Measurements from ENCODE around the gene SOAT1. TPM values are rescaled to one million over a fixed set of nuclear protein-coding genes. Genes with fewer than 3 reads are reported as not detected.

SOAT1 gene
- total RNA-seq, 1 experiment from 2014 or later = 33.9 TPM

DNA sequence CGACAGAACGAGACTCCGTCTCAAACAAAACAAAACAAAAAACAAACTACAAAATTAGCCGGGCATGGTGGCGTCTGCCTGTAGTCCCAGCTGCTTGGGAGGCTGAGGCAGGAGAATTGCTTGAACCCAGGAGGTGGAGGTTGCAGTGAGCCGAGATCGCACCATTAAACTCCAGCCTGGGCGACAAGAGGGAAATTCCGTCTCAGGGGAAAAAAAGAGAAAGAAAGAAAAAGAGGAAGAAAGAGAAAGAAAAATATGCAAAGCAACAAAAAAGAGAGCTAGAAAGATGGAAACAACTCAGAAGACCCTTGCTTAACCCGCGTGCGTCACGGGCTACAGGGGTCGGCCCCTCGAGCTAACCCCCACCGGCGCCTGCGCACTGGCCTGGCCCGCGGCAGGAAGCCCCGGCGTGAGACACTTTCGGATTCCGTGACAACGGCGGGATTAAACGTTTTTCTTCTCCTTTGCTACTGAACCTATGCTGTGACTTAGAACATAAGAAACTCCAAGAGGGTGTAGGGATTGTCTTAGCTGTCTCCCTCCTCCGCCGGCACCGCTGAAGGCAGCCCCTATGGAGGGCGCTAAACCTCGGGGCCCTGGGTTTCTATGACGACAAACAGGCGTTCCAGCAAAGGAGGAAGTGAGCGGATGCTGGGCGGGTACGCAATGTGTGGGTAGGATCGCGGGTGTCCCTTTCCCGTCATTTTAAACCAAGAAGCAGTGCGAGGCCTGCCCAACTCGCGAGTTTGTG is 71.9 kb downstream of the SOAT1 start, which contains the start of gene AXDND1:
Gene AXDND1, plus strand, starts transcription at position 630 of the 751 bp plus-strand sequence. CDS start 539 bp downstream, outside the sequence.
- intact Hi-C loops (cut with micrococcal nuclease) = no loop called here
- H3K36me3 ChIP-seq (ENCODE audit: control insufficient read depth in 1 of 2, insufficient read depth in 2 of 2, low read length in 2 of 2) = no peaks in the 10 kb centered on the region
- H3K27ac ChIP-seq (ENCODE audit: low read depth, low read length) = peak within 1 kb of the TSS; percentile 43
- TF ChIP-seq ELF1 (IDR thresholded peaks at IDR 0.05; ENCODE audit: borderline replicate concordance, low read depth) (peak; percentile 71), EZH2phosphoT487 (IDR thresholded peaks at IDR 0.05; ENCODE audit: borderline replicate concordance) (no peak), POLR2A (IDR thresholded peaks at IDR 0.05; ENCODE audit: borderline replicate concordance, extremely low read depth, insufficient read depth, insufficient read length) (no peak), EZH2 (IDR thresholded peaks at IDR 0.05) (no peak), CEBPB (IDR thresholded peaks at IDR 0.05; ENCODE audit: low read depth) (no peak), YY1 (IDR thresholded peaks at IDR 0.05; ENCODE audit: extremely low read depth, insufficient replicate concordance, low read depth, low read length) (peak; percentile 37), SRF (IDR thresholded peaks at IDR 0.05; ENCODE audit: low read depth) (no peak), SP1 (IDR thresholded peaks at IDR 0.05; ENCODE audit: low read depth) (peak; percentile 51; the same call in 1 of the 2 replicates), POLR2AphosphoS5 (IDR thresholded peaks at IDR 0.05; ENCODE audit: low read depth, low read length) (peak; percentile 62), SIN3A (IDR thresholded peaks at IDR 0.05; ENCODE audit: low read depth) (peak; percentile 52), TCF7L2 (IDR thresholded peaks at IDR 0.05; ENCODE audit: borderline replicate concordance, extremely low read depth, insufficient read depth, insufficient read length) (no peak), CBX3 (IDR thresholded peaks at IDR 0.05; ENCODE audit: low read depth) (no peak)
- TF ChIP-seq, protein P1, sequence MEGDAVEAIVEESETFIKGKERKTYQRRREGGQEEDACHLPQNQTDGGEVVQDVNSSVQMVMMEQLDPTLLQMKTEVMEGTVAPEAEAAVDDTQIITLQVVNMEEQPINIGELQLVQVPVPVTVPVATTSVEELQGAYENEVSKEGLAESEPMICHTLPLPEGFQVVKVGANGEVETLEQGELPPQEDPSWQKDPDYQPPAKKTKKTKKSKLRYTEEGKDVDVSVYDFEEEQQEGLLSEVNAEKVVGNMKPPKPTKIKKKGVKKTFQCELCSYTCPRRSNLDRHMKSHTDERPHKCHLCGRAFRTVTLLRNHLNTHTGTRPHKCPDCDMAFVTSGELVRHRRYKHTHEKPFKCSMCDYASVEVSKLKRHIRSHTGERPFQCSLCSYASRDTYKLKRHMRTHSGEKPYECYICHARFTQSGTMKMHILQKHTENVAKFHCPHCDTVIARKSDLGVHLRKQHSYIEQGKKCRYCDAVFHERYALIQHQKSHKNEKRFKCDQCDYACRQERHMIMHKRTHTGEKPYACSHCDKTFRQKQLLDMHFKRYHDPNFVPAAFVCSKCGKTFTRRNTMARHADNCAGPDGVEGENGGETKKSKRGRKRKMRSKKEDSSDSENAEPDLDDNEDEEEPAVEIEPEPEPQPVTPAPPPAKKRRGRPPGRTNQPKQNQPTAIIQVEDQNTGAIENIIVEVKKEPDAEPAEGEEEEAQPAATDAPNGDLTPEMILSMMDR (IDR thresholded peaks at IDR 0.05 in 2 of 3, conservative IDR thresholded peaks at IDR 0.05 in 1 of 3; ENCODE audit: borderline replicate concordance in 1 of 3, insufficient read depth in 1 of 3, low read depth in 2 of 3, low read length in 2 of 3) = no peak
- TF ChIP-seq, protein P2, sequence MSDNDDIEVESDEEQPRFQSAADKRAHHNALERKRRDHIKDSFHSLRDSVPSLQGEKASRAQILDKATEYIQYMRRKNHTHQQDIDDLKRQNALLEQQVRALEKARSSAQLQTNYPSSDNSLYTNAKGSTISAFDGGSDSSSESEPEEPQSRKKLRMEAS (IDR thresholded peaks at IDR 0.05) = peak; percentile 67
- TF ChIP-seq, protein P3, sequence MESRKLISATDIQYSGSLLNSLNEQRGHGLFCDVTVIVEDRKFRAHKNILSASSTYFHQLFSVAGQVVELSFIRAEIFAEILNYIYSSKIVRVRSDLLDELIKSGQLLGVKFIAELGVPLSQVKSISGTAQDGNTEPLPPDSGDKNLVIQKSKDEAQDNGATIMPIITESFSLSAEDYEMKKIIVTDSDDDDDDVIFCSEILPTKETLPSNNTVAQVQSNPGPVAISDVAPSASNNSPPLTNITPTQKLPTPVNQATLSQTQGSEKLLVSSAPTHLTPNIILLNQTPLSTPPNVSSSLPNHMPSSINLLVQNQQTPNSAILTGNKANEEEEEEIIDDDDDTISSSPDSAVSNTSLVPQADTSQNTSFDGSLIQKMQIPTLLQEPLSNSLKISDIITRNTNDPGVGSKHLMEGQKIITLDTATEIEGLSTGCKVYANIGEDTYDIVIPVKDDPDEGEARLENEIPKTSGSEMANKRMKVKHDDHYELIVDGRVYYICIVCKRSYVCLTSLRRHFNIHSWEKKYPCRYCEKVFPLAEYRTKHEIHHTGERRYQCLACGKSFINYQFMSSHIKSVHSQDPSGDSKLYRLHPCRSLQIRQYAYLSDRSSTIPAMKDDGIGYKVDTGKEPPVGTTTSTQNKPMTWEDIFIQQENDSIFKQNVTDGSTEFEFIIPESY (IDR thresholded peaks at IDR 0.05; ENCODE audit: extremely low read depth, insufficient replicate concordance, low read length) = no peak
- no peaks in the 10 kb centered on the region for H3K9me2 ChIP-seq (ENCODE audit: insufficient read depth)
- DNase-seq (ENCODE audit: low read depth, low spot score) = peak; percentile 47
- peak; percentile 92 for ATAC-seq
- no peaks in the 10 kb centered on the region for H4K20me1 ChIP-seq (ENCODE audit: insufficient read depth)
- CTCF ChIA-PET = no interaction called here
- H3K9ac ChIP-seq (ENCODE audit: low read length) = peak within 1 kb of the TSS; percentile 65
- peak within 1 kb of the TSS; percentile 71 for H3K4me2 ChIP-seq (ENCODE audit: low read length)
- H3K4me3 ChIP-seq (replicated peaks in 1 of 2; ENCODE audit: low read depth in 1 of 2, low read length in 2 of 2) = peak within 1 kb of the TSS; percentile 59 to 62
- TSS peak; percentile 96 for BruUV-seq (replicated peaks)
- H3K9me3 ChIP-seq (ENCODE audit: control insufficient read depth in 1 of 2, insufficient read depth in 1 of 2, low read depth in 1 of 2, low read length in 2 of 2) = no peaks in the 10 kb centered on the region
- no peaks in the 10 kb centered on the region for H3K79me2 ChIP-seq (ENCODE audit: insufficient read depth, low read length)
- H3K4me1 ChIP-seq (ENCODE audit: control insufficient read depth in 1 of 2, insufficient read depth in 2 of 2, low read length in 2 of 2) = peaks cover 0 to 13% of the 10 kb centered on the region in 2 experiments; a peak in 2 of 4 replicates
- POLR2A ChIA-PET = no interaction called here
- peak within 1 kb of the TSS; percentile 97 for H2AFZ ChIP-seq (ENCODE audit: low read depth, low read length, poor library complexity, severe bottlenecking)
- no peaks in the 10 kb centered on the region for H3K27me3 ChIP-seq (ENCODE audit: insufficient read depth, low read length)
- RAD21 ChIA-PET (ENCODE audit: low non-redundant PET in 1 of 2, low total read pairs in 2 of 2, uncharacterized antibody in 2 of 2, unreplicated experiment in 2 of 2) = no interaction called here

Data from HCT116 (cell line).